K562 (cell line): ENCODE data around the gene LRMDA. TPM values are rescaled to one million over a fixed set of nuclear protein-coding genes. Genes with fewer than 3 reads are reported as not detected.
A peak's percentile ranks its signal among the peaks of the same experiment; 100 is the strongest.

Experiments
- DPF2 ChIP-seq: fragments of 450-650 bp; IDR thresholded peaks from 2 replicates; pipeline ENCODE4 v1.6.1; 2016
- E2F5 ChIP-seq: sonication (generic); formaldehyde crosslinking; IDR thresholded peaks from 2 replicates; pipeline ENCODE4 v1.8.0; 2022; ENCODE audit warnings: mild to moderate bottlenecking, missing genetic modification reagents
- HMGN3 ChIP-seq: IDR thresholded peaks from 2 replicates; pipeline ENCODE4 v1.6.1; 2011; ENCODE audit warnings: borderline replicate concordance, low read depth, mild to moderate bottlenecking, mixed read lengths, low read length; ENCODE audit not compliant: insufficient read length; ENCODE audit errors: extremely low read depth
- LEF1 ChIP-seq: fragments of 450-650 bp; IDR thresholded peaks from 2 replicates; pipeline ENCODE4 v1.6.1; 2016; ENCODE audit warnings: mild to moderate bottlenecking
- MGA ChIP-seq: fragments of 450-650 bp; IDR thresholded peaks from 2 replicates; pipeline ENCODE4 v1.6.1; 2016; ENCODE audit warnings: mild to moderate bottlenecking, moderate library complexity
- NR1H2 ChIP-seq: sonication (generic); formaldehyde crosslinking; IDR thresholded peaks from 2 replicates; pipeline ENCODE4 v1.4.0; 2020; ENCODE audit warnings: mild to moderate bottlenecking, missing genetic modification reagents
- PKNOX1 ChIP-seq: fragments of 450-650 bp; IDR thresholded peaks from 2 replicates; pipeline ENCODE4 v1.6.1; 2016
- PTTG1 ChIP-seq: fragments of 450-650 bp; IDR thresholded peaks from 2 replicates; pipeline ENCODE4 v1.6.1; 2016; ENCODE audit warnings: low read depth, mild to moderate bottlenecking, missing genetic modification characterization, missing compliant biosample characterization
- RBM39 ChIP-seq: fragments of 200-400 bp; formaldehyde crosslinking; optimal IDR thresholded peaks from 2 replicates; pipeline ENCODE3; 2018; ENCODE audit warnings: low read depth, low read length
- ZNF431 ChIP-seq: sonication (generic); formaldehyde crosslinking; IDR thresholded peaks from 2 replicates; pipeline ENCODE4 v1.8.0; 2022; ENCODE audit warnings: mild to moderate bottlenecking, missing genetic modification reagents
- ZNF518B ChIP-seq: fragments of 250-450 bp; sonication (Bioruptor Pico); IDR thresholded peaks from 2 replicates; pipeline ENCODE4 v1.5.0; 2021; ENCODE audit warnings: mild to moderate bottlenecking, moderate library complexity
- polyA plus RNA-seq, 8 experiments: library from polyadenylated mRNA; depleted of rRNA in 4 of 8; stranded (reverse) in 5 of 8; unstranded in 3 of 8; fragments of >200 nt; fragmentation: Nextera tagmentation in 2 of 8; fragmentation: Illumina TruSeq in 1 of 8; extraction: Ambion mirVana in 2 of 8; extraction: Trizol in 1 of 8; gene quantifications; 2 replicates each; pipeline versions ENCODE4 v1.2.1 to v1.2.3, GENCODE V29; 2011 to 2014; ENCODE audit warnings: inconsistent platforms in 1 of 8, missing spikeins in 1 of 8
- total RNA-seq, 7 experiments: library from RNA; depleted of rRNA in 6 of 7; stranded (reverse); fragments of >200 nt in 6 of 7; fragmentation: Illumina TruSeq in 2 of 7; extraction: Trizol in 2 of 7; gene quantifications; 2 replicates each; pipeline versions ENCODE4 v1.2.1 to v1.2.3, GENCODE V29; 2011 to 2021; ENCODE audit warnings: low replicate concordance in 1 of 7

The LRMDA gene
- total and polyA plus RNA-seq, 9 of the 15 experiments (the other 6 are each of a cell fraction or from before 2014, with no cell fraction given) = 0.25 TPM; not detected in 8

- peak; percentile 29; the same call in 1 of the 2 replicates for TF ChIP-seq MGA
- no peak for TF ChIP-seq HMGN3
- TF ChIP-seq PTTG1 (tag) = no peak
- TF ChIP-seq NR1H2 (CRISPR knock-in tag) = no peak
- no peak for TF ChIP-seq DPF2
- no peak for TF ChIP-seq ZNF518B
- no peak for TF ChIP-seq LEF1
- no peak for TF ChIP-seq ZNF431 (CRISPR knock-in tag)
- TF ChIP-seq E2F5 (CRISPR knock-in tag) = no peak
- peak; percentile 37; the same call in 1 of the 2 replicates for TF ChIP-seq PKNOX1
- no peak for TF ChIP-seq RBM39
These were observed 233.5 kb downstream of the LRMDA start (continued) for GRCh38 chr10:75664968-75665367.
